IMR-90 (cell line): Measurements from ENCODE around the gene INPP5A. TPM values are rescaled to one million over a fixed set of nuclear protein-coding genes. Genes with fewer than 3 reads are reported as not detected.

Source experiments
- MAZ ChIP-seq: IDR thresholded peaks from 2 replicates; pipeline ENCODE4 v1.6.1; 2012; ENCODE audit warnings: low read depth, mild to moderate bottlenecking, low read length, improper control_type of control experiment, moderate library complexity, borderline replicate concordance
- RFX5 ChIP-seq: IDR thresholded peaks from 2 replicates; pipeline ENCODE4 v1.8.0; 2012; ENCODE audit warnings: low read depth, mild to moderate bottlenecking, low read length, moderate library complexity
- polyA plus RNA-seq, 3 experiments: library from polyadenylated mRNA; depleted of rRNA; stranded (reverse); fragments of >200 nt; gene quantifications; 2 replicates each; pipeline ENCODE4 v1.2.3, GENCODE V29; 2012; ENCODE audit warnings: low replicate concordance in 1 of 3
- total RNA-seq: library from RNA; depleted of rRNA; stranded (reverse); fragments of >200 nt; gene quantifications from 2 replicates; pipeline ENCODE4 v1.2.3, GENCODE V29; 2012
- TF ChIP-seq, protein P1 (sequence below): conservative IDR thresholded peaks from 2 replicates; pipeline ENCODE4 v1.5.1; 2012; ENCODE audit warnings: mild to moderate bottlenecking, low read depth, low read length, improper control_type of control experiment

The INPP5A gene
- total and polyA plus RNA-seq, 2 of the 4 experiments (the other 2 are of a cell fraction): 21.4 to 36.7 TPM

DNA sequence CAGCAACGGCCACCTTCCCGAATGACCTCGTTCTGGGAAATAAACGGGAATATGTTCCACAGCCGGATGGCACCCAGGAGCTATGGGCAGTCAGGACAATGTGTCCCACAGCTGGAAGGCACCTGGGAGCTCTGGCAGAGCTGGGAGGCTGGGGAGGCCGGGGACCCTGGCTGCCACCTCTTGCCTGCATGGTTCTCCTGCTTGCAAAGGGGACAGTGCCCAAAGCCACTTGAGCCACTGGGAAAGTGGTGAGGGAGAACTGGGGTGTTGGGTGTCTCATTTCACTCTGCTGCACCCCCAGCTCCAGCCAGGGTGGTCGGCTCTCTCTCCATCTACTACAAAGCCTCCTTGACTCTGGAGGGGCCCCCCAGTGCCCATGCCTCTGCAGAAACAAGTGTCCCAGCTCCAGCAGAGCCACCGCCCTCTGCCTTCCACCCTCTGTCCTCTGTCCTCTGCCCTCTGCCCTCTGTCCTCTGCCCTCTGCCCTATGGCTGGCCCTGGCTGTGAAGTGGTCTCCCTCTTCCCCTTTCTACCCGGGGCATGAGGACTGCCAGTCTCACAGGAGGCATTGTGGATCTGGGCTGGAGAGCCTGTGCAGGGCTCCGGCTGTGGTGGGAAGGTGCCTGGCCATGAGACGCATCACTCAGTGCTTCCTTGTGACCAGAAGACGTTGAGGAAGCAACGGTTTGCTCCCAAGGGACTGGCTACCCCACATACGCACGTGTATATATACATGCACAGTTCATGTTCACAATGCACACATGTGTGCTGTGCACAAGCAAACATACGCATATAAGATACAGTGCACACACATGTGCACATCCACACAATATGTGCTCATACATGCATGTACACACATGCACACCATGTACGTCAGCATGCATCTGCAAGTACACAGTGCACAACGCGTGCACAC lies 21.5 kb upstream of the INPP5A start (continued):
- TF ChIP-seq MAZ (no peak), RFX5 (no peak)
- TF ChIP-seq, protein P1, sequence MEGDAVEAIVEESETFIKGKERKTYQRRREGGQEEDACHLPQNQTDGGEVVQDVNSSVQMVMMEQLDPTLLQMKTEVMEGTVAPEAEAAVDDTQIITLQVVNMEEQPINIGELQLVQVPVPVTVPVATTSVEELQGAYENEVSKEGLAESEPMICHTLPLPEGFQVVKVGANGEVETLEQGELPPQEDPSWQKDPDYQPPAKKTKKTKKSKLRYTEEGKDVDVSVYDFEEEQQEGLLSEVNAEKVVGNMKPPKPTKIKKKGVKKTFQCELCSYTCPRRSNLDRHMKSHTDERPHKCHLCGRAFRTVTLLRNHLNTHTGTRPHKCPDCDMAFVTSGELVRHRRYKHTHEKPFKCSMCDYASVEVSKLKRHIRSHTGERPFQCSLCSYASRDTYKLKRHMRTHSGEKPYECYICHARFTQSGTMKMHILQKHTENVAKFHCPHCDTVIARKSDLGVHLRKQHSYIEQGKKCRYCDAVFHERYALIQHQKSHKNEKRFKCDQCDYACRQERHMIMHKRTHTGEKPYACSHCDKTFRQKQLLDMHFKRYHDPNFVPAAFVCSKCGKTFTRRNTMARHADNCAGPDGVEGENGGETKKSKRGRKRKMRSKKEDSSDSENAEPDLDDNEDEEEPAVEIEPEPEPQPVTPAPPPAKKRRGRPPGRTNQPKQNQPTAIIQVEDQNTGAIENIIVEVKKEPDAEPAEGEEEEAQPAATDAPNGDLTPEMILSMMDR: no peak
